GM18526 (cell line): Measurements from ENCODE around the gene PAPPA2.

Source experiments
- POLR2A ChIP-seq: IDR thresholded peaks from 3 replicates; pipeline ENCODE4 v1.6.1; 2011; ENCODE audit not compliant: insufficient read length; ENCODE audit errors: extremely low read depth

The PAPPA2 gene

GRCh38 chr1:176815621-176816020 lies 352.6 kb downstream of the PAPPA2 start:
- TF ChIP-seq POLR2A = no peak

- TF ChIP-seq POLR2A = no peak
These were observed 353.3 kb downstream of the PAPPA2 start for GRCh38 chr1:176816232-176816631.

GRCh38 chr1:176820391-176821031 lies 357.5 kb downstream of the PAPPA2 start:
- TF ChIP-seq POLR2A = no peak

GRCh38 chr1:176826265-176826664 lies 363.3 kb downstream of the PAPPA2 start:
- no peak for TF ChIP-seq POLR2A

- no peak for TF ChIP-seq POLR2A
These were observed 366.3 kb downstream of the PAPPA2 start for GRCh38 chr1:176829261-176829660.

GRCh38 chr1:176831150-176831549 lies 368.2 kb downstream of the PAPPA2 start:
- TF ChIP-seq POLR2A = no peak

- no peak for TF ChIP-seq POLR2A
These were observed 374.7 kb downstream of the PAPPA2 start for GRCh38 chr1:176837708-176838107.

- TF ChIP-seq POLR2A = no peak
These were observed 375.5 kb downstream of the PAPPA2 start for GRCh38 chr1:176838276-176838995.

GRCh38 chr1:176839216-176839615 lies 376.2 kb downstream of the PAPPA2 start:
- no peak for TF ChIP-seq POLR2A

GRCh38 chr1:176841238-176841637 lies 378.3 kb downstream of the PAPPA2 start:
- no peak for TF ChIP-seq POLR2A

GRCh38 chr1:176843352-176844297 lies 380.6 kb downstream of the PAPPA2 start:
- TF ChIP-seq POLR2A = no peak

- no peak for TF ChIP-seq POLR2A
These were observed 384.1 kb downstream of the PAPPA2 start for GRCh38 chr1:176847052-176847451.

GRCh38 chr1:176849281-176849680 lies 386.3 kb downstream of the PAPPA2 start:
- TF ChIP-seq POLR2A = no peak

GRCh38 chr1:176850871-176851270 lies 387.9 kb downstream of the PAPPA2 start:
- TF ChIP-seq POLR2A = no peak

GRCh38 chr1:176852124-176852523 lies 389.1 kb downstream of the PAPPA2 start:
- no peak for TF ChIP-seq POLR2A

GRCh38 chr1:176853503-176853902 lies 390.5 kb downstream of the PAPPA2 start:
- no peak for TF ChIP-seq POLR2A

- no peak for TF ChIP-seq POLR2A
These were observed 391.1 kb downstream of the PAPPA2 start for GRCh38 chr1:176854121-176854520.
